K562 (cell line): ENCODE data around the gene TXNRD2. TPM values are rescaled to one million over a fixed set of nuclear protein-coding genes. Genes with fewer than 3 reads are reported as not detected.

Source experiments
- BRF1 ChIP-seq: IDR thresholded peaks from 3 replicates; pipeline ENCODE4 v1.6.1; 2011; ENCODE audit warnings: borderline replicate concordance, mild to moderate bottlenecking; ENCODE audit not compliant: insufficient read length; ENCODE audit errors: extremely low read depth
- CEBPB ChIP-seq: fragments of 450-650 bp; IDR thresholded peaks from 2 replicates; pipeline ENCODE4 v1.6.1; 2016; ENCODE audit warnings: missing genetic modification characterization, missing compliant biosample characterization
- ESRRB ChIP-seq: fragments of 250-450 bp; sonication (Bioruptor Pico); IDR thresholded peaks from 2 replicates; pipeline ENCODE4 v1.5.0; 2020; ENCODE audit warnings: mild to moderate bottlenecking, moderate library complexity, borderline replicate concordance
- GATAD2A ChIP-seq: fragments of 450-650 bp; IDR thresholded peaks from 2 replicates; pipeline ENCODE4 v1.6.1; 2017
- KHSRP ChIP-seq: fragments of 450-650 bp; IDR thresholded peaks from 2 replicates; pipeline ENCODE4 v1.6.1; 2017
- MAFK ChIP-seq: IDR thresholded peaks from 2 replicates; pipeline ENCODE4 v1.6.1; 2011; ENCODE audit warnings: low read length, improper control_type of control experiment
- NFE2 ChIP-seq: IDR thresholded peaks from 2 replicates; pipeline ENCODE4 v1.6.1; 2014; ENCODE audit warnings: antibody characterized with exemption, low read depth
- NFIX ChIP-seq: fragments of 250-450 bp; sonication (Bioruptor Pico); IDR thresholded peaks from 2 replicates; pipeline ENCODE4 v1.4.0; 2020; ENCODE audit warnings: low read depth, mild to moderate bottlenecking, moderate library complexity
- NR3C1 ChIP-seq: sonication (generic); formaldehyde crosslinking; IDR thresholded peaks from 2 replicates; pipeline ENCODE4 v1.8.1; 2022; ENCODE audit warnings: missing genetic modification reagents
- POLR2G ChIP-seq: fragments of 200-400 bp; formaldehyde crosslinking; IDR thresholded peaks from 2 replicates; pipeline ENCODE4 v1.6.1; 2017; ENCODE audit warnings: low read depth, mild to moderate bottlenecking, antibody characterized with exemption, low read length, moderate library complexity
- RBM14 ChIP-seq: fragments of 200-400 bp; formaldehyde crosslinking; IDR thresholded peaks from 2 replicates; pipeline ENCODE4 v1.6.1; 2018; ENCODE audit warnings: low read depth, mild to moderate bottlenecking, low read length, moderate library complexity, borderline replicate concordance; ENCODE audit not compliant: insufficient read depth
- RFX1 ChIP-seq: fragments of 450-650 bp; IDR thresholded peaks from 2 replicates; pipeline ENCODE4 v1.6.1; 2016; ENCODE audit warnings: mild to moderate bottlenecking, moderate library complexity
- TARDBP ChIP-seq: fragments of 450-650 bp; IDR thresholded peaks from 2 replicates; pipeline ENCODE4 v1.6.1; 2016
- TCFL5 ChIP-seq: fragments of 250-450 bp; sonication (Bioruptor Pico); conservative IDR thresholded peaks from 2 replicates; pipeline ENCODE4 v1.6.1; 2021; ENCODE audit warnings: mild to moderate bottlenecking, moderate library complexity, matching md5 sums
- ZNF354B ChIP-seq: fragments of 250-450 bp; sonication (Bioruptor Pico); IDR thresholded peaks from 2 replicates; pipeline ENCODE4 v1.4.0; 2020
- ZNF699 ChIP-seq: fragments of 250-450 bp; sonication (Bioruptor Pico); IDR thresholded peaks from 2 replicates; pipeline ENCODE4 v1.8.0; 2021; ENCODE audit warnings: mild to moderate bottlenecking, moderate library complexity; ENCODE audit not compliant: insufficient replicate concordance
- polyA plus RNA-seq, 8 experiments: library from polyadenylated mRNA; depleted of rRNA in 4 of 8; stranded (reverse) in 5 of 8; unstranded in 3 of 8; fragments of >200 nt; fragmentation: Nextera tagmentation in 2 of 8; fragmentation: Illumina TruSeq in 1 of 8; extraction: Ambion mirVana in 2 of 8; extraction: Trizol in 1 of 8; gene quantifications; 2 replicates each; pipeline versions ENCODE4 v1.2.1 to v1.2.3, GENCODE V29; 2011 to 2014; ENCODE audit warnings: inconsistent platforms in 1 of 8, missing spikeins in 1 of 8
- total RNA-seq, 7 experiments: library from RNA; depleted of rRNA in 6 of 7; stranded (reverse); fragments of >200 nt in 6 of 7; fragmentation: Illumina TruSeq in 2 of 7; extraction: Trizol in 2 of 7; gene quantifications; 2 replicates each; pipeline versions ENCODE4 v1.2.1 to v1.2.3, GENCODE V29; 2011 to 2021; ENCODE audit warnings: low replicate concordance in 1 of 7
- TF ChIP-seq, protein P1 (sequence below): fragments of 200-600 bp; sonication (generic); IDR thresholded peaks from one replicate; pipeline ENCODE4 v1.6.1; 2012; ENCODE audit warnings: mild to moderate bottlenecking, low read depth, low read length, inconsistent platforms
- TF ChIP-seq, protein P2 (sequence below): fragments of 450-650 bp; formaldehyde crosslinking; IDR thresholded peaks from 2 replicates; pipeline ENCODE4 v1.4.0; 2020; ENCODE audit warnings: mild to moderate bottlenecking, moderate library complexity

Gene TXNRD2
- total and polyA plus RNA-seq, 9 of the 15 experiments (the other 6 are each of a cell fraction or from before 2014, with no cell fraction given): 3.3 to 80.2 (median 49.4) TPM

DNA sequence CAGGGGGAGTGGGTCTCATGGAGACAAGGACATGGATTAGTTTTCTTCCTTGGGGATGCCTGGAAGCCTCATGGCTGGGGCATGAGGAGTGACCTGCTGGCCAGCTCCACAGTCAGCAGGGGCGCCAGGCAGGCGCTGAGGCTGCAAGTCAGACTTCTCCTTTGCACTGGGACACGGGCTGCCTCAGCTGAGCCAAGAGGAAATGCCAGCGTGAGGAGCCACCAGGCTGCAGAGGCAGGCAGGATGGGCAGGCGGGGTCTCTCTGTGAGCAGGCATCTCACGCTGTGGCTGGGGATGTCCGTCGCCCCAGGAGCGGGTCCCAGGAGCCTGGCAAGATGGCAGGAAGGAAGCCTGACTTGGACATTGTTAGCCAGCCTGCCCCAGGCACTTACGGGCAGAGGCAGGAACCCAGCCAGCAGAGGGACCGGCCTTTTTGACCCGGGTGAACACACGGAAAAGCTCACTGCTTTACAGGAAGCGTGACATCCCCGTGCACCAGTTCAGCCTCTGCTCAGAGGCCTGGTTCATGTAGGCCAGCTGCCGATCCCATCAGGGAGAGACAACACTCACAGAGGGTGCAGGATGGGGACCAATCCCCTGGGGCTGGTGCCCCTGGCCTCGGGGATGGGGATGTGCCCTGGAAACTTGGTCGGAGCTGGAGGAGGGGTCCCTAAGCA lies 97.1 kb downstream of the TXNRD2 start (continued):
- TF ChIP-seq, protein P1, sequence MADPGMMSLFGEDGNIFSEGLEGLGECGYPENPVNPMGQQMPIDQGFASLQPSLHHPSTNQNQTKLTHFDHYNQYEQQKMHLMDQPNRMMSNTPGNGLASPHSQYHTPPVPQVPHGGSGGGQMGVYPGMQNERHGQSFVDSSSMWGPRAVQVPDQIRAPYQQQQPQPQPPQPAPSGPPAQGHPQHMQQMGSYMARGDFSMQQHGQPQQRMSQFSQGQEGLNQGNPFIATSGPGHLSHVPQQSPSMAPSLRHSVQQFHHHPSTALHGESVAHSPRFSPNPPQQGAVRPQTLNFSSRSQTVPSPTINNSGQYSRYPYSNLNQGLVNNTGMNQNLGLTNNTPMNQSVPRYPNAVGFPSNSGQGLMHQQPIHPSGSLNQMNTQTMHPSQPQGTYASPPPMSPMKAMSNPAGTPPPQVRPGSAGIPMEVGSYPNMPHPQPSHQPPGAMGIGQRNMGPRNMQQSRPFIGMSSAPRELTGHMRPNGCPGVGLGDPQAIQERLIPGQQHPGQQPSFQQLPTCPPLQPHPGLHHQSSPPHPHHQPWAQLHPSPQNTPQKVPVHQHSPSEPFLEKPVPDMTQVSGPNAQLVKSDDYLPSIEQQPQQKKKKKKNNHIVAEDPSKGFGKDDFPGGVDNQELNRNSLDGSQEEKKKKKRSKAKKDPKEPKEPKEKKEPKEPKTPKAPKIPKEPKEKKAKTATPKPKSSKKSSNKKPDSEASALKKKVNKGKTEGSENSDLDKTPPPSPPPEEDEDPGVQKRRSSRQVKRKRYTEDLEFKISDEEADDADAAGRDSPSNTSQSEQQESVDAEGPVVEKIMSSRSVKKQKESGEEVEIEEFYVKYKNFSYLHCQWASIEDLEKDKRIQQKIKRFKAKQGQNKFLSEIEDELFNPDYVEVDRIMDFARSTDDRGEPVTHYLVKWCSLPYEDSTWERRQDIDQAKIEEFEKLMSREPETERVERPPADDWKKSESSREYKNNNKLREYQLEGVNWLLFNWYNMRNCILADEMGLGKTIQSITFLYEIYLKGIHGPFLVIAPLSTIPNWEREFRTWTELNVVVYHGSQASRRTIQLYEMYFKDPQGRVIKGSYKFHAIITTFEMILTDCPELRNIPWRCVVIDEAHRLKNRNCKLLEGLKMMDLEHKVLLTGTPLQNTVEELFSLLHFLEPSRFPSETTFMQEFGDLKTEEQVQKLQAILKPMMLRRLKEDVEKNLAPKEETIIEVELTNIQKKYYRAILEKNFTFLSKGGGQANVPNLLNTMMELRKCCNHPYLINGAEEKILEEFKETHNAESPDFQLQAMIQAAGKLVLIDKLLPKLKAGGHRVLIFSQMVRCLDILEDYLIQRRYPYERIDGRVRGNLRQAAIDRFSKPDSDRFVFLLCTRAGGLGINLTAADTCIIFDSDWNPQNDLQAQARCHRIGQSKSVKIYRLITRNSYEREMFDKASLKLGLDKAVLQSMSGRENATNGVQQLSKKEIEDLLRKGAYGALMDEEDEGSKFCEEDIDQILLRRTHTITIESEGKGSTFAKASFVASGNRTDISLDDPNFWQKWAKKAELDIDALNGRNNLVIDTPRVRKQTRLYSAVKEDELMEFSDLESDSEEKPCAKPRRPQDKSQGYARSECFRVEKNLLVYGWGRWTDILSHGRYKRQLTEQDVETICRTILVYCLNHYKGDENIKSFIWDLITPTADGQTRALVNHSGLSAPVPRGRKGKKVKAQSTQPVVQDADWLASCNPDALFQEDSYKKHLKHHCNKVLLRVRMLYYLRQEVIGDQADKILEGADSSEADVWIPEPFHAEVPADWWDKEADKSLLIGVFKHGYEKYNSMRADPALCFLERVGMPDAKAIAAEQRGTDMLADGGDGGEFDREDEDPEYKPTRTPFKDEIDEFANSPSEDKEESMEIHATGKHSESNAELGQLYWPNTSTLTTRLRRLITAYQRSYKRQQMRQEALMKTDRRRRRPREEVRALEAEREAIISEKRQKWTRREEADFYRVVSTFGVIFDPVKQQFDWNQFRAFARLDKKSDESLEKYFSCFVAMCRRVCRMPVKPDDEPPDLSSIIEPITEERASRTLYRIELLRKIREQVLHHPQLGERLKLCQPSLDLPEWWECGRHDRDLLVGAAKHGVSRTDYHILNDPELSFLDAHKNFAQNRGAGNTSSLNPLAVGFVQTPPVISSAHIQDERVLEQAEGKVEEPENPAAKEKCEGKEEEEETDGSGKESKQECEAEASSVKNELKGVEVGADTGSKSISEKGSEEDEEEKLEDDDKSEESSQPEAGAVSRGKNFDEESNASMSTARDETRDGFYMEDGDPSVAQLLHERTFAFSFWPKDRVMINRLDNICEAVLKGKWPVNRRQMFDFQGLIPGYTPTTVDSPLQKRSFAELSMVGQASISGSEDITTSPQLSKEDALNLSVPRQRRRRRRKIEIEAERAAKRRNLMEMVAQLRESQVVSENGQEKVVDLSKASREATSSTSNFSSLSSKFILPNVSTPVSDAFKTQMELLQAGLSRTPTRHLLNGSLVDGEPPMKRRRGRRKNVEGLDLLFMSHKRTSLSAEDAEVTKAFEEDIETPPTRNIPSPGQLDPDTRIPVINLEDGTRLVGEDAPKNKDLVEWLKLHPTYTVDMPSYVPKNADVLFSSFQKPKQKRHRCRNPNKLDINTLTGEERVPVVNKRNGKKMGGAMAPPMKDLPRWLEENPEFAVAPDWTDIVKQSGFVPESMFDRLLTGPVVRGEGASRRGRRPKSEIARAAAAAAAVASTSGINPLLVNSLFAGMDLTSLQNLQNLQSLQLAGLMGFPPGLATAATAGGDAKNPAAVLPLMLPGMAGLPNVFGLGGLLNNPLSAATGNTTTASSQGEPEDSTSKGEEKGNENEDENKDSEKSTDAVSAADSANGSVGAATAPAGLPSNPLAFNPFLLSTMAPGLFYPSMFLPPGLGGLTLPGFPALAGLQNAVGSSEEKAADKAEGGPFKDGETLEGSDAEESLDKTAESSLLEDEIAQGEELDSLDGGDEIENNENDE: peak; percentile 29
- TF ChIP-seq ESRRB (CRISPR knock-in tag): no peak
- TF ChIP-seq KHSRP: no peak
- no peak for TF ChIP-seq ZNF354B (CRISPR knock-in tag)
- TF ChIP-seq TARDBP: no peak
- TF ChIP-seq CEBPB (tag): no peak
- TF ChIP-seq RBM14: no peak
- no peak for TF ChIP-seq RFX1
- TF ChIP-seq NFE2: no peak
- no peak for TF ChIP-seq GATAD2A
- TF ChIP-seq NFIX (CRISPR knock-in tag): no peak
- no peak for TF ChIP-seq NR3C1 (CRISPR knock-in tag)
- no peak for TF ChIP-seq ZNF699 (CRISPR knock-in tag)
- no peak for TF ChIP-seq TCFL5 (CRISPR knock-in tag)
- TF ChIP-seq BRF1: no peak
- no peak for TF ChIP-seq MAFK
- TF ChIP-seq, protein P2, sequence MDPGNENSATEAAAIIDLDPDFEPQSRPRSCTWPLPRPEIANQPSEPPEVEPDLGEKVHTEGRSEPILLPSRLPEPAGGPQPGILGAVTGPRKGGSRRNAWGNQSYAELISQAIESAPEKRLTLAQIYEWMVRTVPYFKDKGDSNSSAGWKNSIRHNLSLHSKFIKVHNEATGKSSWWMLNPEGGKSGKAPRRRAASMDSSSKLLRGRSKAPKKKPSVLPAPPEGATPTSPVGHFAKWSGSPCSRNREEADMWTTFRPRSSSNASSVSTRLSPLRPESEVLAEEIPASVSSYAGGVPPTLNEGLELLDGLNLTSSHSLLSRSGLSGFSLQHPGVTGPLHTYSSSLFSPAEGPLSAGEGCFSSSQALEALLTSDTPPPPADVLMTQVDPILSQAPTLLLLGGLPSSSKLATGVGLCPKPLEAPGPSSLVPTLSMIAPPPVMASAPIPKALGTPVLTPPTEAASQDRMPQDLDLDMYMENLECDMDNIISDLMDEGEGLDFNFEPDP (CRISPR knock-in tag): no peak
- peak; percentile 58 for TF ChIP-seq POLR2G
